ENCODE results near the gene TSPAN12. TPM values are rescaled to one million over a fixed set of nuclear protein-coding genes. Genes with fewer than 3 reads are reported as not detected.

The TSPAN12 gene
- total RNA-seq, 1 experiment from 2014 or later = 17.3 TPM

DNA sequence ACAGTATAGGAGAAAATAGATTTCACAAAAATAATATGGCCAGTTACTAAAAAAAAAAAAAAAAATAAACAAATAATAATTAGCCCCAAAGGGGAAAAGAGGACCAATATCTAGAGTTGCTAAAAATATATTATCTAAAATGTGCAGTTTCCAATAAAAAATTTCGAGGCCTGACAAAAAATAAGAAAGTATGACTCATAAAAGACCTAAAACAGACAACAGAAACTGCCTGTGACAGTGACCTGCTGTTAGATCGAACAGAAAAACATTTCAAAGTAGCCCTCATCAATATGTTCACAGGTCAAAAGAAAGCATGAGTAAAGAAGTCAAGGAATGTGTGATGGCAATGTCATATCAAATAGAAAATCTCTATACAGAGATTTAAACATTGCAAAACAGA is 11.8 kb upstream of the TSPAN12 start:
- ATAC-seq (no peak), DNase-seq (ENCODE audit: low spot score) (no peak)
- Mint-ChIP-seq H3K27me3 (ENCODE audit: low read depth) (no peaks in the 10 kb centered on the region), H3K4me1 (peaks cover 17% of the 10 kb centered on the region), H3K9me3 (0 out of 2 replicates have a peak, but pooled peaks cover 4% of the 10 kb centered on the region), H3K27ac (no peak overlapping the region), H3K36me3 (no peaks in the 10 kb centered on the region), H3K4me3 (no peak overlapping the region)
- CTCF ChIA-PET = interaction anchor here (1.4 kb wide), 1 partner anchor 12 kb away, joined by 5 read pairs; the partner anchor contains the start of gene TSPAN12
- no peak for TF ChIP-seq MXD4 (CRISPR knock-in tag; IDR thresholded peaks at IDR 0.05; ENCODE audit: borderline replicate concordance)
- TF ChIP-seq, protein P1, sequence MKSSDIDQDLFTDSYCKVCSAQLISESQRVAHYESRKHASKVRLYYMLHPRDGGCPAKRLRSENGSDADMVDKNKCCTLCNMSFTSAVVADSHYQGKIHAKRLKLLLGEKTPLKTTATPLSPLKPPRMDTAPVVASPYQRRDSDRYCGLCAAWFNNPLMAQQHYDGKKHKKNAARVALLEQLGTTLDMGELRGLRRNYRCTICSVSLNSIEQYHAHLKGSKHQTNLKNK (CRISPR knock-in tag; IDR thresholded peaks at IDR 0.05) = no peak
- TF ChIP-seq, protein P2, sequence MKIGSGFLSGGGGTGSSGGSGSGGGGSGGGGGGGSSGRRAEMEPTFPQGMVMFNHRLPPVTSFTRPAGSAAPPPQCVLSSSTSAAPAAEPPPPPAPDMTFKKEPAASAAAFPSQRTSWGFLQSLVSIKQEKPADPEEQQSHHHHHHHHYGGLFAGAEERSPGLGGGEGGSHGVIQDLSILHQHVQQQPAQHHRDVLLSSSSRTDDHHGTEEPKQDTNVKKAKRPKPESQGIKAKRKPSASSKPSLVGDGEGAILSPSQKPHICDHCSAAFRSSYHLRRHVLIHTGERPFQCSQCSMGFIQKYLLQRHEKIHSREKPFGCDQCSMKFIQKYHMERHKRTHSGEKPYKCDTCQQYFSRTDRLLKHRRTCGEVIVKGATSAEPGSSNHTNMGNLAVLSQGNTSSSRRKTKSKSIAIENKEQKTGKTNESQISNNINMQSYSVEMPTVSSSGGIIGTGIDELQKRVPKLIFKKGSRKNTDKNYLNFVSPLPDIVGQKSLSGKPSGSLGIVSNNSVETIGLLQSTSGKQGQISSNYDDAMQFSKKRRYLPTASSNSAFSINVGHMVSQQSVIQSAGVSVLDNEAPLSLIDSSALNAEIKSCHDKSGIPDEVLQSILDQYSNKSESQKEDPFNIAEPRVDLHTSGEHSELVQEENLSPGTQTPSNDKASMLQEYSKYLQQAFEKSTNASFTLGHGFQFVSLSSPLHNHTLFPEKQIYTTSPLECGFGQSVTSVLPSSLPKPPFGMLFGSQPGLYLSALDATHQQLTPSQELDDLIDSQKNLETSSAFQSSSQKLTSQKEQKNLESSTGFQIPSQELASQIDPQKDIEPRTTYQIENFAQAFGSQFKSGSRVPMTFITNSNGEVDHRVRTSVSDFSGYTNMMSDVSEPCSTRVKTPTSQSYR (CRISPR knock-in tag; IDR thresholded peaks at IDR 0.05) = no peak
- no peak for TF ChIP-seq SMAD3 (CRISPR knock-in tag; IDR thresholded peaks at IDR 0.05; ENCODE audit: borderline replicate concordance)
- no peak for TF ChIP-seq ZNF232 (CRISPR knock-in tag; IDR thresholded peaks at IDR 0.05)
- TF ChIP-seq, protein P3, sequence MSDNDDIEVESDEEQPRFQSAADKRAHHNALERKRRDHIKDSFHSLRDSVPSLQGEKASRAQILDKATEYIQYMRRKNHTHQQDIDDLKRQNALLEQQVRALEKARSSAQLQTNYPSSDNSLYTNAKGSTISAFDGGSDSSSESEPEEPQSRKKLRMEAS (CRISPR knock-in tag; IDR thresholded peaks at IDR 0.05) = no peak
- TF ChIP-seq, protein P4, sequence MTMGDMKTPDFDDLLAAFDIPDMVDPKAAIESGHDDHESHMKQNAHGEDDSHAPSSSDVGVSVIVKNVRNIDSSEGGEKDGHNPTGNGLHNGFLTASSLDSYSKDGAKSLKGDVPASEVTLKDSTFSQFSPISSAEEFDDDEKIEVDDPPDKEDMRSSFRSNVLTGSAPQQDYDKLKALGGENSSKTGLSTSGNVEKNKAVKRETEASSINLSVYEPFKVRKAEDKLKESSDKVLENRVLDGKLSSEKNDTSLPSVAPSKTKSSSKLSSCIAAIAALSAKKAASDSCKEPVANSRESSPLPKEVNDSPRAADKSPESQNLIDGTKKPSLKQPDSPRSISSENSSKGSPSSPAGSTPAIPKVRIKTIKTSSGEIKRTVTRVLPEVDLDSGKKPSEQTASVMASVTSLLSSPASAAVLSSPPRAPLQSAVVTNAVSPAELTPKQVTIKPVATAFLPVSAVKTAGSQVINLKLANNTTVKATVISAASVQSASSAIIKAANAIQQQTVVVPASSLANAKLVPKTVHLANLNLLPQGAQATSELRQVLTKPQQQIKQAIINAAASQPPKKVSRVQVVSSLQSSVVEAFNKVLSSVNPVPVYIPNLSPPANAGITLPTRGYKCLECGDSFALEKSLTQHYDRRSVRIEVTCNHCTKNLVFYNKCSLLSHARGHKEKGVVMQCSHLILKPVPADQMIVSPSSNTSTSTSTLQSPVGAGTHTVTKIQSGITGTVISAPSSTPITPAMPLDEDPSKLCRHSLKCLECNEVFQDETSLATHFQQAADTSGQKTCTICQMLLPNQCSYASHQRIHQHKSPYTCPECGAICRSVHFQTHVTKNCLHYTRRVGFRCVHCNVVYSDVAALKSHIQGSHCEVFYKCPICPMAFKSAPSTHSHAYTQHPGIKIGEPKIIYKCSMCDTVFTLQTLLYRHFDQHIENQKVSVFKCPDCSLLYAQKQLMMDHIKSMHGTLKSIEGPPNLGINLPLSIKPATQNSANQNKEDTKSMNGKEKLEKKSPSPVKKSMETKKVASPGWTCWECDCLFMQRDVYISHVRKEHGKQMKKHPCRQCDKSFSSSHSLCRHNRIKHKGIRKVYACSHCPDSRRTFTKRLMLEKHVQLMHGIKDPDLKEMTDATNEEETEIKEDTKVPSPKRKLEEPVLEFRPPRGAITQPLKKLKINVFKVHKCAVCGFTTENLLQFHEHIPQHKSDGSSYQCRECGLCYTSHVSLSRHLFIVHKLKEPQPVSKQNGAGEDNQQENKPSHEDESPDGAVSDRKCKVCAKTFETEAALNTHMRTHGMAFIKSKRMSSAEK (CRISPR knock-in tag; IDR thresholded peaks at IDR 0.05; ENCODE audit: borderline replicate concordance) = no peak
- TF ChIP-seq, protein P5, sequence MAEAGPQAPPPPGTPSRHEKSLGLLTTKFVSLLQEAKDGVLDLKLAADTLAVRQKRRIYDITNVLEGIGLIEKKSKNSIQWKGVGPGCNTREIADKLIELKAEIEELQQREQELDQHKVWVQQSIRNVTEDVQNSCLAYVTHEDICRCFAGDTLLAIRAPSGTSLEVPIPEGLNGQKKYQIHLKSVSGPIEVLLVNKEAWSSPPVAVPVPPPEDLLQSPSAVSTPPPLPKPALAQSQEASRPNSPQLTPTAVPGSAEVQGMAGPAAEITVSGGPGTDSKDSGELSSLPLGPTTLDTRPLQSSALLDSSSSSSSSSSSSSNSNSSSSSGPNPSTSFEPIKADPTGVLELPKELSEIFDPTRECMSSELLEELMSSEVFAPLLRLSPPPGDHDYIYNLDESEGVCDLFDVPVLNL (CRISPR knock-in tag; IDR thresholded peaks at IDR 0.05; ENCODE audit: borderline replicate concordance, low read depth) = no peak
- TF ChIP-seq JUN (CRISPR knock-in tag; IDR thresholded peaks at IDR 0.05) = no peak
- TF ChIP-seq, protein P6, sequence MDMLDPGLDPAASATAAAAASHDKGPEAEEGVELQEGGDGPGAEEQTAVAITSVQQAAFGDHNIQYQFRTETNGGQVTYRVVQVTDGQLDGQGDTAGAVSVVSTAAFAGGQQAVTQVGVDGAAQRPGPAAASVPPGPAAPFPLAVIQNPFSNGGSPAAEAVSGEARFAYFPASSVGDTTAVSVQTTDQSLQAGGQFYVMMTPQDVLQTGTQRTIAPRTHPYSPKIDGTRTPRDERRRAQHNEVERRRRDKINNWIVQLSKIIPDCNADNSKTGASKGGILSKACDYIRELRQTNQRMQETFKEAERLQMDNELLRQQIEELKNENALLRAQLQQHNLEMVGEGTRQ (CRISPR knock-in tag; IDR thresholded peaks at IDR 0.05) = no peak
- TF ChIP-seq RORB (CRISPR knock-in tag; IDR thresholded peaks at IDR 0.05) = no peak
- POLR2A ChIA-PET = no interaction called here

DNA sequence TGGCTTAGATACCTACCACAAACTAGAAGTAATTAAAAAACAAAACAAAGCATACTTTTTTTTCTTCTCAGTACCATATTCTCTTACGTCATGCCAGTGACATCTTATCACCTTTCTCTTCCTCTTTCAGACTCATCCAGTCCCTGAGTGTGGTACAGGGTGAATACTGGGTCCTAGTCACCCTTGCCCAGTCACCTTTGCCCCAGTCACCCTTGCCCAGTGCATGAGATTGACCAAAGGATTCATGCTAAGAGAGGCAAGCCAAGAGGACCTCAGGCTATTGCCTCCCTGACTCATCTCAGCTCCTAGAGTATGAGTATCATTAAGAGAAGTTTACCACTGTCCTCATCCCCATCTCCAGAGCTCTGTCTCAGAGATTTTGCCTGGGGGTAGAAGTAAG is 10.0 kb upstream of the TSPAN12 start:
- Mint-ChIP-seq H3K4me3 (no peak overlapping the region), H3K9me3 (no peaks in the 10 kb centered on the region)
- POLR2A ChIA-PET = no interaction called here
- TF ChIP-seq FOXJ3 (CRISPR knock-in tag; IDR thresholded peaks at IDR 0.05; ENCODE audit: borderline replicate concordance) = no peak
- TF ChIP-seq, protein P7, sequence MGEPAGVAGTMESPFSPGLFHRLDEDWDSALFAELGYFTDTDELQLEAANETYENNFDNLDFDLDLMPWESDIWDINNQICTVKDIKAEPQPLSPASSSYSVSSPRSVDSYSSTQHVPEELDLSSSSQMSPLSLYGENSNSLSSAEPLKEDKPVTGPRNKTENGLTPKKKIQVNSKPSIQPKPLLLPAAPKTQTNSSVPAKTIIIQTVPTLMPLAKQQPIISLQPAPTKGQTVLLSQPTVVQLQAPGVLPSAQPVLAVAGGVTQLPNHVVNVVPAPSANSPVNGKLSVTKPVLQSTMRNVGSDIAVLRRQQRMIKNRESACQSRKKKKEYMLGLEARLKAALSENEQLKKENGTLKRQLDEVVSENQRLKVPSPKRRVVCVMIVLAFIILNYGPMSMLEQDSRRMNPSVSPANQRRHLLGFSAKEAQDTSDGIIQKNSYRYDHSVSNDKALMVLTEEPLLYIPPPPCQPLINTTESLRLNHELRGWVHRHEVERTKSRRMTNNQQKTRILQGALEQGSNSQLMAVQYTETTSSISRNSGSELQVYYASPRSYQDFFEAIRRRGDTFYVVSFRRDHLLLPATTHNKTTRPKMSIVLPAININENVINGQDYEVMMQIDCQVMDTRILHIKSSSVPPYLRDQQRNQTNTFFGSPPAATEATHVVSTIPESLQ (CRISPR knock-in tag; IDR thresholded peaks at IDR 0.05) = no peak
- TF ChIP-seq ZNF232 (CRISPR knock-in tag; IDR thresholded peaks at IDR 0.05) = no peak
- no peak for TF ChIP-seq FOXP1 (CRISPR knock-in tag; IDR thresholded peaks at IDR 0.05; ENCODE audit: borderline replicate concordance)
- TF ChIP-seq, protein P3 (CRISPR knock-in tag; IDR thresholded peaks at IDR 0.05) = no peak
- no peak for TF ChIP-seq TEAD4 (CRISPR knock-in tag; IDR thresholded peaks at IDR 0.05)
- TF ChIP-seq, protein P6 (CRISPR knock-in tag; IDR thresholded peaks at IDR 0.05) = no peak
- TF ChIP-seq RELA (CRISPR knock-in tag; IDR thresholded peaks at IDR 0.05; ENCODE audit: borderline replicate concordance) = no peak
- TF ChIP-seq, protein P5 (CRISPR knock-in tag; IDR thresholded peaks at IDR 0.05; ENCODE audit: borderline replicate concordance, low read depth) = no peak
- TF ChIP-seq GTF2I (CRISPR knock-in tag; conservative IDR thresholded peaks at IDR 0.05) = no peak
- no peak for TF ChIP-seq TP53 (CRISPR knock-in tag; IDR thresholded peaks at IDR 0.05)

More for the DNA sequence above, 10.0 kb upstream of the TSPAN12 start:
- CTCF ChIA-PET = no interaction called here
- no peak for DNase-seq (ENCODE audit: low spot score)
- Mint-ChIP-seq H3K36me3 (no peaks in the 10 kb centered on the region), H3K4me1 (peaks cover 11% of the 10 kb centered on the region), H3K27me3 (ENCODE audit: low read depth) (no peaks in the 10 kb centered on the region), H3K27ac (no peak overlapping the region)
- no peak for ATAC-seq
